CD14-positive monocyte (primary cell): ENCODE measurements around the gene NBAS. TPM values are rescaled to one million over a fixed set of nuclear protein-coding genes. Genes with fewer than 3 reads are reported as not detected.

Experiments
- DNase-seq, 3 donors: peaks; one replicate each; pipeline ENCODE4 v3.0.0-alpha.2; 2011 to 2022
- H2AFZ ChIP-seq: 2 replicates; pipeline ENCODE4 v1.6.0; 2012; ENCODE audit warnings: mild to moderate bottlenecking, low read depth, low read length, inconsistent platforms; ENCODE audit not compliant: insufficient read depth, poor library complexity, severe bottlenecking
- H3K27ac ChIP-seq, 2 donors: 1 replicate in 1 of 2; 2 replicates in 1 of 2; pipeline ENCODE4 v1.5.1; 2012 to 2013; ENCODE audit warnings: low read length in 2 of 2, control low read depth in 1 of 2, inconsistent platforms in 1 of 2, low read depth in 1 of 2, mild to moderate bottlenecking in 1 of 2
- H3K27me3 ChIP-seq, 2 donors: one replicate each; pipeline versions ENCODE4 v1.6.0 to v1.6.1; 2011 to 2013; ENCODE audit warnings: low read length in 2 of 2; ENCODE audit not compliant: control insufficient read depth in 2 of 2, insufficient read depth in 2 of 2
- H3K36me3 ChIP-seq, 2 donors: replicated peaks in 1 of 2; 1 replicate in 1 of 2; 2 replicates in 1 of 2; pipeline versions ENCODE4 v1.5.1 to v1.6.1; 2012 to 2013; ENCODE audit warnings: low read length in 2 of 2, control low read depth in 1 of 2, inconsistent platforms in 1 of 2, mild to moderate bottlenecking in 1 of 2; ENCODE audit not compliant: insufficient read depth in 2 of 2, control insufficient read depth in 1 of 2
- H3K4me1 ChIP-seq, 2 donors: 1 replicate in 1 of 2; 2 replicates in 1 of 2; pipeline versions ENCODE4 v1.5.1 to v1.6.1; 2012 to 2013; ENCODE audit warnings: low read length in 2 of 2, control low read depth in 1 of 2, inconsistent platforms in 1 of 2, mild to moderate bottlenecking in 1 of 2, moderate library complexity in 1 of 2; ENCODE audit not compliant: insufficient read depth in 2 of 2, control insufficient read depth in 1 of 2
- H3K4me2 ChIP-seq: replicated peaks from 2 replicates; pipeline ENCODE3; 2012; ENCODE audit warnings: low read length, moderate library complexity, mild to moderate bottlenecking; ENCODE audit not compliant: poor library complexity, severe bottlenecking; ENCODE audit errors: extremely low read depth
- H3K4me3 ChIP-seq, 3 experiments: fragments of 200-600 bp in 1 of 3; sonication (generic) in 1 of 3; replicated peaks in 1 of 3; 1 replicate in 2 of 3; 2 replicates in 1 of 3; pipeline ENCODE4 v1.5.1; 2011 to 2013; ENCODE audit warnings: low read length in 3 of 3, mild to moderate bottlenecking in 3 of 3, control low read depth in 2 of 3, low read depth in 2 of 3, inconsistent platforms in 1 of 3, moderate library complexity in 1 of 3
- H3K79me2 ChIP-seq: 2 replicates; pipeline ENCODE4 v1.6.0; 2012; ENCODE audit warnings: mild to moderate bottlenecking, control low read depth, inconsistent platforms, low read length, moderate library complexity; ENCODE audit not compliant: insufficient read depth
- H3K9ac ChIP-seq: 2 replicates; pipeline ENCODE4 v1.6.0; 2017; ENCODE audit warnings: low read length, mild to moderate bottlenecking; ENCODE audit not compliant: insufficient read depth, poor library complexity, severe bottlenecking
- H3K9me3 ChIP-seq, 2 donors: replicated peaks in 1 of 2; 1 replicate in 1 of 2; 2 replicates in 1 of 2; pipeline versions ENCODE4 v1.5.1 to v1.6.1; 2012 to 2013; ENCODE audit warnings: low read length in 2 of 2, control low read depth in 1 of 2; ENCODE audit not compliant: control insufficient read depth in 1 of 2, insufficient read depth in 1 of 2
- H4K20me1 ChIP-seq: 2 replicates; pipeline ENCODE4 v1.6.0; 2012; ENCODE audit warnings: mild to moderate bottlenecking, low read length, control low read depth, moderate library complexity; ENCODE audit not compliant: insufficient read depth
- H3K27ac Mint-ChIP-seq, 7 donors: one replicate each; pipeline ENCODE4 v1.8.0; 2020; ENCODE audit warnings: mild to moderate bottlenecking in 7 of 7, mixed read lengths in 7 of 7, moderate library complexity in 6 of 7, inconsistent platforms in 2 of 7
- H3K27me3 Mint-ChIP-seq, 3 donors: one replicate each; pipeline ENCODE4 v1.8.0; 2021 to 2022; ENCODE audit warnings: low read depth in 3 of 3, mild to moderate bottlenecking in 3 of 3, mixed read lengths in 3 of 3, moderate library complexity in 3 of 3, inconsistent platforms in 1 of 3
- H3K36me3 Mint-ChIP-seq, 2 donors: one replicate each; pipeline ENCODE4 v1.8.0; 2020; ENCODE audit warnings: mixed read lengths in 2 of 2, inconsistent platforms in 1 of 2, mild to moderate bottlenecking in 1 of 2
- H3K4me1 Mint-ChIP-seq: one replicate; pipeline ENCODE4 v1.8.0; 2020; ENCODE audit warnings: mild to moderate bottlenecking, mixed read lengths
- H3K4me3 Mint-ChIP-seq, 2 donors: one replicate each; pipeline ENCODE4 v1.8.0; 2020; ENCODE audit warnings: mild to moderate bottlenecking in 2 of 2, mixed read lengths in 2 of 2, moderate library complexity in 1 of 2
- H3K9me3 Mint-ChIP-seq, 7 donors: one replicate each; pipeline ENCODE4 v1.8.0; 2020 to 2022; ENCODE audit warnings: mixed read lengths in 7 of 7, mild to moderate bottlenecking in 6 of 7, moderate library complexity in 6 of 7, inconsistent platforms in 2 of 7
- CTCF ChIP-seq: fragments of 200-600 bp; IDR thresholded peaks from one replicate; pipeline ENCODE4 v1.8.0; 2022; ENCODE audit warnings: antibody characterized with exemption, mild to moderate bottlenecking
- WGBS: methylation state at CpG from one replicate; pipeline ENCODE4 v1.1.5; 2013; ENCODE audit warnings: missing lambda C conversion rate; ENCODE audit not compliant: insufficient coverage; 5-methylcytosine and 5-hydroxymethylcytosine counted together
- intact Hi-C, 2 donors: fragments of 100-400 bp; cut with micrococcal nuclease; formaldehyde crosslinking; loops; one replicate each; pipeline versions ENCODE4 v1.15.0 to v1.15.1; 2023
- polyA plus RNA-seq, 3 donors: library from polyadenylated mRNA; depleted of rRNA in 1 of 3; unstranded in 2 of 3; stranded (reverse) in 1 of 3; fragments of 300-500 nt in 2 of 3; fragments of >200 nt in 1 of 3; fragmentation: Illumina TruSeq in 2 of 3; gene quantifications; 1 replicate in 2 of 3; 2 replicates in 1 of 3; pipeline ENCODE4 v1.2.3, GENCODE V29; 2012 to 2021

Gene NBAS
- polyA plus RNA-seq, 3 donors: 8.9 to 10.9 (median 8.9) TPM

GRCh38 chr2:15389326-15389700 lies 171.8 kb downstream of the NBAS start:
- intact Hi-C loops: no loop called here
- Histone ChIP-seq H3K79me2 (no peaks in the 10 kb centered on the region), H3K4me3 (no peak overlapping the region), H3K9ac (no peak overlapping the region), H3K27ac (no peak overlapping the region), H3K4me1 (no peaks in the 10 kb centered on the region), H3K36me3 (peaks cover 14 to 60% of the 10 kb centered on the region in 2 donors), H2AFZ (no peak overlapping the region), H3K4me2 (no peak overlapping the region), H4K20me1 (no peaks in the 10 kb centered on the region), H3K27me3 (no peaks in the 10 kb centered on the region), H3K9me3 (no peaks in the 10 kb centered on the region)
- no CpG with 5 or more reads among the region's 1 CpG for whole genome bisulfite sequencing
- no peak overlapping the region for H3K27ac Mint-ChIP-seq
- peaks cover 54 to 55% of the 10 kb centered on the region in 2 donors for H3K36me3 Mint-ChIP-seq
- H3K4me1 Mint-ChIP-seq: no peaks in the 10 kb centered on the region
- no peak for DNase-seq
- TF ChIP-seq CTCF: no peak
- H3K9me3 Mint-ChIP-seq: peaks cover 0 to 6% (median 4%) of the 10 kb centered on the region in 7 donors
- H3K4me3 Mint-ChIP-seq: no peak overlapping the region
- peaks cover 0 to 2% (median 0%) of the 10 kb centered on the region in 3 donors for H3K27me3 Mint-ChIP-seq

- H3K4me1 ChIP-seq: no peaks in the 10 kb centered on the region
- H4K20me1 ChIP-seq: no peaks in the 10 kb centered on the region
- Mint-ChIP-seq H3K4me3 (no peak overlapping the region), H3K27ac (no peak overlapping the region), H3K27me3 (peaks cover 0 to under 1% (median 0%) of the 10 kb centered on the region in 3 donors), H3K36me3 (peaks cover 54% of the 10 kb centered on the region in 2 donors), H3K9me3 (peaks cover 0 to 6% (median 4%) of the 10 kb centered on the region in 7 donors), H3K4me1 (no peaks in the 10 kb centered on the region)
- H3K79me2 ChIP-seq: no peaks in the 10 kb centered on the region
- H3K4me2 ChIP-seq: no peak overlapping the region
- no peak for DNase-seq
- no peak overlapping the region for H3K27ac ChIP-seq
- no peak for TF ChIP-seq CTCF
- H3K27me3 ChIP-seq: no peaks in the 10 kb centered on the region
- intact Hi-C loops: no loop called here
- WGBS: 100% methylated on average over 1 of the region's 5 CpGs
- H3K9me3 ChIP-seq: no peaks in the 10 kb centered on the region
- H3K4me3 ChIP-seq: no peak overlapping the region
- H3K36me3 ChIP-seq: peaks cover 11 to 62% of the 10 kb centered on the region in 2 donors
- H2AFZ ChIP-seq: no peak overlapping the region
- H3K9ac ChIP-seq: no peak overlapping the region
These were observed 172.5 kb downstream of the NBAS start for GRCh38 chr2:15388406-15389325.
